ENCODE results near the gene SPATA20.

- no peak for TF ChIP-seq POLR2A (IDR thresholded peaks at IDR 0.05)
- TF ChIP-seq, protein P1, sequence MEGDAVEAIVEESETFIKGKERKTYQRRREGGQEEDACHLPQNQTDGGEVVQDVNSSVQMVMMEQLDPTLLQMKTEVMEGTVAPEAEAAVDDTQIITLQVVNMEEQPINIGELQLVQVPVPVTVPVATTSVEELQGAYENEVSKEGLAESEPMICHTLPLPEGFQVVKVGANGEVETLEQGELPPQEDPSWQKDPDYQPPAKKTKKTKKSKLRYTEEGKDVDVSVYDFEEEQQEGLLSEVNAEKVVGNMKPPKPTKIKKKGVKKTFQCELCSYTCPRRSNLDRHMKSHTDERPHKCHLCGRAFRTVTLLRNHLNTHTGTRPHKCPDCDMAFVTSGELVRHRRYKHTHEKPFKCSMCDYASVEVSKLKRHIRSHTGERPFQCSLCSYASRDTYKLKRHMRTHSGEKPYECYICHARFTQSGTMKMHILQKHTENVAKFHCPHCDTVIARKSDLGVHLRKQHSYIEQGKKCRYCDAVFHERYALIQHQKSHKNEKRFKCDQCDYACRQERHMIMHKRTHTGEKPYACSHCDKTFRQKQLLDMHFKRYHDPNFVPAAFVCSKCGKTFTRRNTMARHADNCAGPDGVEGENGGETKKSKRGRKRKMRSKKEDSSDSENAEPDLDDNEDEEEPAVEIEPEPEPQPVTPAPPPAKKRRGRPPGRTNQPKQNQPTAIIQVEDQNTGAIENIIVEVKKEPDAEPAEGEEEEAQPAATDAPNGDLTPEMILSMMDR (IDR thresholded peaks at IDR 0.05), result no peak
These were observed 306 bp upstream of the SPATA20 start for GRCh38 chr17:50546701-50547034.

All from adrenal gland (tissue), 5 donors.